Transverse colon (tissue), 4 donors: ENCODE data around the gene ACTA2. TPM values are rescaled to one million over a fixed set of nuclear protein-coding genes. Genes with fewer than 3 reads are reported as not detected.

Experiments
- DNase-seq: peaks from one replicate; pipeline ENCODE4 v3.0.0-alpha.2; 2019
- H3K27ac ChIP-seq, 4 donors: fragments of 200-600 bp; sonication (generic); 2 replicates each; pipeline ENCODE4 v1.5.1; 2016 to 2018; ENCODE audit warnings: inconsistent platforms in 4 of 4
- H3K27me3 ChIP-seq: fragments of 200-600 bp; sonication (generic); 2 replicates; pipeline ENCODE4 v1.5.1; 2017; ENCODE audit warnings: inconsistent platforms
- H3K36me3 ChIP-seq, 4 donors: fragments of 200-600 bp; sonication (generic); 2 replicates each; pipeline ENCODE4 v1.5.1; 2017 to 2019; ENCODE audit warnings: inconsistent platforms in 4 of 4
- H3K4me1 ChIP-seq, 4 donors: fragments of 200-600 bp; sonication (generic); 2 replicates each; pipeline ENCODE4 v1.5.1; 2017 to 2020; ENCODE audit warnings: inconsistent platforms in 4 of 4
- H3K4me3 ChIP-seq, 4 donors: fragments of 200-600 bp; sonication (generic); 1 replicate in 1 of 4; 2 replicates in 3 of 4; pipeline versions ENCODE4 v1.5.1 to v1.6.1; 2017 to 2019; ENCODE audit warnings: inconsistent platforms in 4 of 4
- H3K9me3 ChIP-seq, 2 donors: fragments of 200-600 bp; sonication (generic); 2 replicates each; pipeline ENCODE4 v1.5.1; 2017 to 2019; ENCODE audit warnings: inconsistent platforms in 2 of 2
- EP300 ChIP-seq: sonication (generic); formaldehyde crosslinking; IDR thresholded peaks from one replicate; pipeline ENCODE4 v1.6.1; 2017; ENCODE audit warnings: antibody characterized with exemption, low read depth
- POLR2A ChIP-seq: fragments of 450-650 bp; IDR thresholded peaks from one replicate; pipeline ENCODE4 v1.6.1; 2016; ENCODE audit warnings: antibody characterized with exemption, mild to moderate bottlenecking, moderate library complexity
- POLR2AphosphoS5 ChIP-seq, 3 donors: sonication (generic); formaldehyde crosslinking; IDR thresholded peaks; one replicate each; pipeline ENCODE4 v1.6.1; 2016; ENCODE audit warnings: antibody characterized with exemption in 3 of 3
- WGBS, 2 donors: methylation state at CpG; one replicate each; pipeline ENCODE4 v1.1.5; 2018; ENCODE audit warnings: low coverage in 1 of 2; 5-methylcytosine and 5-hydroxymethylcytosine counted together
- in situ Hi-C, 4 donors: fragments of 200-750 bp; cut with MboI; loops; one replicate each; pipeline versions ENCODE4 v1.15.0 to v1.15.1; 2017; ENCODE audit warnings: low sequenced_read_pairs in 3 of 4, low pct_ligation_motif_present in 1 of 4, low pct_unique_long_range_greater_than_20kb in 1 of 4
- intact Hi-C: fragments of 100-400 bp; cut with DNase I; formaldehyde crosslinking; loops from one replicate; pipeline ENCODE4 v1.15.1; 2023; ENCODE audit warnings: low total_unique reads
- total RNA-seq, 4 donors: library from RNA; depleted of rRNA; stranded (reverse); fragments of >200 nt; gene quantifications; one replicate each; pipeline ENCODE4 v1.1.0, GENCODE V29; 2016
- TF ChIP-seq, protein P1 (sequence below), 5 experiments: fragments of 200-600 bp in 3 of 5; fragments of 450-650 bp in 2 of 5; sonication (generic) in 3 of 5; IDR thresholded peaks; 1 replicate in 2 of 5; 2 replicates in 3 of 5; pipeline ENCODE4 v1.5.1; 2016 to 2017; ENCODE audit warnings: antibody characterized with exemption in 5 of 5, inconsistent platforms in 3 of 5, mild to moderate bottlenecking in 2 of 5, moderate library complexity in 1 of 5

Gene ACTA2
- total RNA-seq, 4 donors from 2014 or later, result 403 to 1,827 (median 457) TPM

- H3K4me3 ChIP-seq, result no peak overlapping the region
- H3K27me3 ChIP-seq, result no peaks in the 10 kb centered on the region
- no peak overlapping the region for H3K27ac ChIP-seq
- H3K4me1 ChIP-seq, result peaks cover 0 to 19% (median 10%) of the 10 kb centered on the region in 4 donors
- intact Hi-C loops (no loop called here), in situ Hi-C loops (no loop called here)
- no peak for DNase-seq
- H3K36me3 ChIP-seq, result no peaks in the 10 kb centered on the region
- no peak for TF ChIP-seq EP300
- no peak for TF ChIP-seq POLR2AphosphoS5 (IDR thresholded peaks at IDR 0.05)
- TF ChIP-seq, protein P1, sequence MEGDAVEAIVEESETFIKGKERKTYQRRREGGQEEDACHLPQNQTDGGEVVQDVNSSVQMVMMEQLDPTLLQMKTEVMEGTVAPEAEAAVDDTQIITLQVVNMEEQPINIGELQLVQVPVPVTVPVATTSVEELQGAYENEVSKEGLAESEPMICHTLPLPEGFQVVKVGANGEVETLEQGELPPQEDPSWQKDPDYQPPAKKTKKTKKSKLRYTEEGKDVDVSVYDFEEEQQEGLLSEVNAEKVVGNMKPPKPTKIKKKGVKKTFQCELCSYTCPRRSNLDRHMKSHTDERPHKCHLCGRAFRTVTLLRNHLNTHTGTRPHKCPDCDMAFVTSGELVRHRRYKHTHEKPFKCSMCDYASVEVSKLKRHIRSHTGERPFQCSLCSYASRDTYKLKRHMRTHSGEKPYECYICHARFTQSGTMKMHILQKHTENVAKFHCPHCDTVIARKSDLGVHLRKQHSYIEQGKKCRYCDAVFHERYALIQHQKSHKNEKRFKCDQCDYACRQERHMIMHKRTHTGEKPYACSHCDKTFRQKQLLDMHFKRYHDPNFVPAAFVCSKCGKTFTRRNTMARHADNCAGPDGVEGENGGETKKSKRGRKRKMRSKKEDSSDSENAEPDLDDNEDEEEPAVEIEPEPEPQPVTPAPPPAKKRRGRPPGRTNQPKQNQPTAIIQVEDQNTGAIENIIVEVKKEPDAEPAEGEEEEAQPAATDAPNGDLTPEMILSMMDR (IDR thresholded peaks at IDR 0.05), result no peak
- TF ChIP-seq POLR2A, result no peak
- WGBS, 2 donors, result 77 to 83% methylated on average over 4 of the region's 4 CpGs
- no peaks in the 10 kb centered on the region for H3K9me3 ChIP-seq
These were observed 44.4 kb downstream of the ACTA2 start for GRCh38 chr10:88908194-88908593.

- H3K9me3 ChIP-seq, result no peaks in the 10 kb centered on the region
- DNase-seq, result no peak
- TF ChIP-seq POLR2AphosphoS5 (IDR thresholded peaks at IDR 0.05) (no peak), POLR2A (no peak), EP300 (no peak)
- TF ChIP-seq, protein P1 (IDR thresholded peaks at IDR 0.05), result no peak
- no peak overlapping the region for H3K4me3 ChIP-seq
- peaks cover 4 to 32% (median 21%) of the 10 kb centered on the region in 4 donors for H3K4me1 ChIP-seq
- WGBS, 2 donors, result 56 to 72% methylated on average over 1 of the region's 1 CpG
- no peak overlapping the region for H3K27ac ChIP-seq
- intact Hi-C loops (no loop called here), in situ Hi-C loops (no loop called here)
- H3K27me3 ChIP-seq, result no peaks in the 10 kb centered on the region
- H3K36me3 ChIP-seq, result no peaks in the 10 kb centered on the region
These were observed 45.7 kb downstream of the ACTA2 start for GRCh38 chr10:88906921-88907320.

DNA sequence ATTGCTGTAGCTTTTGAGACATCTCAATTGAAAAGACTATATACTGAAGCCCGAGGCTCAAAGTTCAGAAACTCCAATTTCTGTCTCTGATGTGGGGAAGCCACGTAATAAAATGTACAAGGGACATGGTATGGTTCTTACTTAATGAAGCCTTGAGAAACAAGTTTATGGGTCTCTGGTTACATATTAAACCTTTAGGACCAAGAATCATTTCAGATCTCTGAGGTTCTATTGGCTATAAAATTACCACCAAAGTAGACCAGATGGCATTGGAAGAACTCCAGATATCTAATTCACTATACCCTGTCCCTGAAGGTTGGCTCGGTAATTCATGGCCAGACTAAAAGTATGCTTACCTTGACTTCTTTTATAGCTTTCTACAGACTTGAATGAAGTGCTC, 48.9 kb downstream of the ACTA2 start:
- Histone ChIP-seq H3K4me3 (no peak overlapping the region), H3K36me3 (no peaks in the 10 kb centered on the region), H3K27me3 (no peaks in the 10 kb centered on the region), H3K27ac (peak overlapping the region; percentile 67 to 85 (median 76)), H3K9me3 (no peaks in the 10 kb centered on the region), H3K4me1 (peaks cover 19 to 64% (median 35%) of the 10 kb centered on the region in 4 donors)
- WGBS, 2 donors, result 55 to 60% methylated on average over 2 to 3 of the region's 3 CpGs
- in situ Hi-C loops, result no loop called here
- intact Hi-C loops, result no loop called here
- DNase-seq, result peak; percentile 48
- TF ChIP-seq POLR2AphosphoS5 (IDR thresholded peaks at IDR 0.05) (peak in 2 of 3 donors; percentile 26 to 61), EP300 (no peak)

DNA sequence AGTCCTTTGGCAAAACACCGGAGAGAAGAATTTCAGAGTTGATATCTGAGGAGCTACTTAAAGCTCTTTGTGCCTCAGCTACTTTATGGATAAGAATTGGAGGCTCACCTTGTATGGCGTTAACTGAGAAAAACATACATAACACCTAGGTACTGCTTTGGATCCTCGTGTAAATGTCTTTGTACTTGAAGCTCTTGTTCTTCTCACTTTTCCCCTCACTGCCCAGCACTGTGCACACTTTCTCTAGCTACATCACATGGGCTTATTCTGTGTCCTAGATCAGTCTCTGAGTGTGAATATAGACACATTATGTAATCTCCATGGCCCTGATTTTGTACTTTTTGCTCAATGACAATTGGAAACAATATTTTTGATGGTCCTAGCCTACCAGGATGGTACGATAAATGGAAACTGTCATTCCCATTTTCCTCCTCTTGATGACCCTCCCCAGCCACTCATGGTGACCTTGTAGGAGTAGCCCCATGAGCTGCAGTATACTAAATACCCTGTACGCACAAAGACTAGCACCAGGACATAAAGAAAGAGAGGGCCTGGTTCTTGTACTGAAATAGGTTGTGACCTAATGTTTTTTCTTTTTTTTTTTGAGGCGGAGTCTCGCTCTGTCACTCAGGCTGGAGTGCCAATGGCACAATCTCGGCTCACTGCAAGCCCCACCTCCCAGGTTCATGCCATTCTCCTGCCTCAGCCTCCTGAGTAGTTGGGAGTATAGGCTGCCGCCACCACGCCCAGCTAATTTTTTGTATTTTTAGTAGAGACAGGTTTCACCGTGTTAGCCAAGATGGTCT, 50.4 kb downstream of the ACTA2 start:
- Histone ChIP-seq H3K4me1 (peaks cover 31 to 79% (median 49%) of the 10 kb centered on the region in 4 donors), H3K27me3 (no peaks in the 10 kb centered on the region)
- no peak for DNase-seq

More for the DNA sequence above, 50.4 kb downstream of the ACTA2 start:
- Histone ChIP-seq H3K27ac (peak overlapping the region; percentile 45 to 85 (median 76)), H3K4me3 (no peak overlapping the region), H3K9me3 (no peaks in the 10 kb centered on the region), H3K36me3 (no peaks in the 10 kb centered on the region)
- intact Hi-C loops, result no loop called here
- 79 to 84% methylated on average over 8 to 11 of the region's 11 CpGs for WGBS, 2 donors
- in situ Hi-C loops, result no loop called here
- no peak for TF ChIP-seq POLR2A
- TF ChIP-seq, protein P1 (IDR thresholded peaks at IDR 0.05), result no peak
- no peak for TF ChIP-seq POLR2AphosphoS5 (IDR thresholded peaks at IDR 0.05)
- TF ChIP-seq EP300, result no peak
